Measurements from ENCODE around the gene GOLGA7B. TPM values are rescaled to one million over a fixed set of nuclear protein-coding genes. Genes with fewer than 3 reads are reported as not detected.

The GOLGA7B gene
- polyA plus RNA-seq, 4 donors: 0.19 to 1.5 (median 0.92) TPM

DNA sequence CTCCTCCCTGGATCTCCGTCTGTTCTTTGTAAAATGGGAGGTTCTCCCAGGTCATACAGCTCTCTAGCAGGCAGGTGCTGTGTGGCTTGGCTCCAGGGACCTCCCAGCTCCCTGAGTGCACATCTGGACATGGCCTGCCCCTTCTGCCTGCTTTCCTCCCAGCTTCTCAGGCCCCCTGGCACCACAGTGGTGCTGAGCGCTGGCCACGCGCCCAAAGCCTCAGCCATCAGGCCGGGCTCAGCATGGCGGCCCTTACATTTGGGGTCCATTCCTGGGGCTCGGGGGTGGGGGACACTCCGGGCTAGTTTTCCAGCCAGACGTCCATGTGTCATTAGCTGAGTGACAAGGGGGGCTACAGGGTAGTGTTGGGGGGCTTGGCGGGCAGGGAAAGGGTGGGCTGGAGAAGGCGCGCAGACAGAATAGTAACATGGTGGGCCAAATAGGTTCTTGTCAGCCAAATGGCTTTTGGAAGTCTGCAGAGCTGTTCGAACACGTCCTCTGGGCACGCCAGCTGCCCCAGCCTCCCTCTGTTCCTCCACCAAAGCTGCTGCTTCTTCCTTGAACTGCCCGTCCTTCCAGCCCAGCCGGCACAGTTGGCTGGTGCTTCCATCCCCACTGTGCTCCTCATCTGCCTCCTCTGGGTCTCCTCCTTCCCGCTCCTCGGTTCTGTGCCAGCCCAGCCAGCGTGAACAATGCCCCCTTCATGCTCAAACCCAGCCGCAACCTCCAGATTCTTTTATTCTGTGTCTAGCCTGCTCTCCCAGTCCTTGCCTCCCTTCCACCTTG, 65.9 kb downstream of the GOLGA7B start:
- DNase-seq (ENCODE audit: low read depth in 4 of 4, low spot score in 2 of 4): no peak

- no peak for DNase-seq (ENCODE audit: low read depth in 4 of 4, low spot score in 2 of 4)
Measured at GRCh38 chr10:97916586-97916985, 66.9 kb downstream of the GOLGA7B start.

GRCh38 chr10:97919012-97919411, 69.4 kb downstream of the GOLGA7B start:
- DNase-seq (ENCODE audit: low read depth in 4 of 4, low spot score in 2 of 4): no peak

GRCh38 chr10:97920865-97921264, 71.2 kb downstream of the GOLGA7B start:
- no peak for DNase-seq (ENCODE audit: low read depth in 4 of 4, low spot score in 2 of 4)

Other genes starting within 250 kb of the GOLGA7B start
- gene MORN4, start 216.3 kb upstream of the GOLGA7B start, polyA plus RNA-seq (ENCODE audit: insufficient read length in 4 of 4): 10 to 100 TPM; 21.7 to 27.2 (median 23.0) TPM
- 10 to 100 TPM; 17.7 to 21.7 (median 21.4) TPM for gene PI4K2A, start 209.2 kb upstream of the GOLGA7B start, polyA plus RNA-seq (ENCODE audit: insufficient read length in 4 of 4)
- 1 to 10 TPM; 4.1 to 5.0 (median 4.7) TPM for gene AVPI1, start 162.6 kb upstream of the GOLGA7B start, polyA plus RNA-seq (ENCODE audit: insufficient read length in 4 of 4)
- 10 to 100 TPM; 37.3 to 54.7 (median 45.3) TPM for gene MARVELD1, start 136.1 kb upstream of the GOLGA7B start, polyA plus RNA-seq (ENCODE audit: insufficient read length in 4 of 4)
- gene ZFYVE27, start 112.7 kb upstream of the GOLGA7B start, polyA plus RNA-seq (ENCODE audit: insufficient read length in 4 of 4): 10 to 100 TPM; 20.2 to 40.5 (median 30.3) TPM
- gene SFRP5, start 77.8 kb upstream of the GOLGA7B start, polyA plus RNA-seq (ENCODE audit: insufficient read length in 4 of 4): under 1 TPM in 3 of 4 donors, not detected in 1; 0.08 to 0.16 (median 0.10) TPM
- 10 to 100 TPM; 22.5 to 48.4 (median 29.9) TPM for gene CRTAC1, start 180.8 kb downstream of the GOLGA7B start, polyA plus RNA-seq (ENCODE audit: insufficient read length in 4 of 4)

Measured in left renal cortex interstitium (tissue), 4 donors.